Rectal smooth muscle tissue (tissue), 1 donor: ENCODE results near the gene CBLB.

Source experiments
- H3K27ac ChIP-seq: one replicate; pipeline ENCODE4 v1.7.0; 2013; ENCODE audit warnings: low read depth, low read length, inconsistent platforms
- H3K27me3 ChIP-seq: one replicate; pipeline ENCODE4 v1.7.0; 2013; ENCODE audit warnings: low read length; ENCODE audit not compliant: control insufficient read depth, insufficient read depth
- H3K36me3 ChIP-seq: one replicate; pipeline ENCODE4 v1.7.0; 2013; ENCODE audit warnings: low read length; ENCODE audit not compliant: control insufficient read depth, insufficient read depth
- H3K4me1 ChIP-seq: one replicate; pipeline ENCODE4 v1.7.0; 2013; ENCODE audit warnings: low read length; ENCODE audit not compliant: control insufficient read depth, insufficient read depth
- H3K4me3 ChIP-seq: one replicate; pipeline ENCODE4 v1.7.0; 2013; ENCODE audit warnings: low read length
- H3K9ac ChIP-seq: one replicate; pipeline ENCODE4 v1.7.0; 2013; ENCODE audit warnings: low read length

The CBLB gene

GRCh38 chr3:105867712-105868430 lies 941 bp downstream of the CBLB start:
- peak overlapping the region; percentile 86 for H3K9ac ChIP-seq
- H3K27ac ChIP-seq, result peak overlapping the region; percentile 92
- H3K36me3 ChIP-seq, result no peaks in the 10 kb centered on the region
- no peaks in the 10 kb centered on the region for H3K27me3 ChIP-seq
- H3K4me1 ChIP-seq, result peaks cover 15% of the 10 kb centered on the region
- H3K4me3 ChIP-seq, result peak overlapping the region; percentile 94

GRCh38 chr3:105866656-105867653 lies 1.9 kb downstream of the CBLB start:
- Histone ChIP-seq H3K36me3 (no peaks in the 10 kb centered on the region), H3K4me3 (peak overlapping the region; percentile 94), H3K27ac (no peak overlapping the region), H3K4me1 (peaks cover 15% of the 10 kb centered on the region), H3K9ac (no peak overlapping the region), H3K27me3 (no peaks in the 10 kb centered on the region)

DNA sequence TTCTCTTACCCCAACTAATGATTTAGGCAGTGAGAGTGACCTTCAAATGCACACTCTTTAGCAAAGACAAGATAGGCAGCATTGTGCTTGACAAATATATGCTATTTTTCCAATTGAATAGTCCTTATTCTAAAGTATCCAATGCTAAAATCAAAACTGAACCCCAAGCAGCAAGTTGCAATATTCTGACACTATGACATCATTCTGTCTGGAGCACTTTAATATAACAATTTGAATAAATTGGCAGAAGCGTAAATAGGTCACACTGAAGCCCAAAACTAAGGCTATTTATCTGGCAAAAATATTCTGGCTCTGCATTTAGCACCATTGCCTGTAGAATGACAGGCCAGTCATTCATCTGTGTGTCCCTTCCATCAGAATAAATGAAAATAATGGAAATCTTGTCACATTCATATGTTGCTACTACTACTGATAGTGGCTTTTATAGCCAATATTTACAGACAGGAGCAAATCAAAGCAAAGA lies 2.9 kb downstream of the CBLB start:
- no peaks in the 10 kb centered on the region for H3K27me3 ChIP-seq
- peak overlapping the region; percentile 2 for H3K4me3 ChIP-seq
- H3K27ac ChIP-seq, result no peak overlapping the region
- no peak overlapping the region for H3K9ac ChIP-seq
- peaks cover 15% of the 10 kb centered on the region for H3K4me1 ChIP-seq
- H3K36me3 ChIP-seq, result no peaks in the 10 kb centered on the region

DNA sequence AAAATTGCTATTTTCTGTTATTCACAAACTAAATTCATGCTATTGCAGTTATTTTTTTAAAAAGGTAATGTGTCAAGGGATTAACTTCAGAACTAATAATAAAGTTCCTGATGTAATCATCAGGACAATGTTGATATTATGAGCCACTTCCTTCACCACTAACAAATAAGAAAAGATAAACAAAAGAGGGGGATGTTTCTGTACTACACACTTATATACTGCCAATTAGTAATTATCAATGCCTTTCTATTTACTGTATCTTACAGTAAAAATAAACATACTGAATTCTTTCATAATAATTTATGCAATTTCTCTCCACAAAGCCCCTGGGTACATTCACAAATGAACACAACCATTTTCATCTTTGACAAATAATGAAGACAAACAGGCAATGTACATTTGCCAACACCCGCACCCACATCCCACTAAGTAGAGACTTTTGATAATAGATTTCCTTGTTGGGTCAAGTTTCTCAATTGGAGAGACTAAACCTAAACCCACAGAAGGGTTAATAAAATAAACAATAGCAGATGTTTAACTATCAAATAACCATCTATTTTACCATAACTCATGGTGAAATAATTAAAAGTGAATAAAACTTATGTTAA lies 3.7 kb downstream of the CBLB start:
- no peak overlapping the region for H3K27ac ChIP-seq

DNA sequence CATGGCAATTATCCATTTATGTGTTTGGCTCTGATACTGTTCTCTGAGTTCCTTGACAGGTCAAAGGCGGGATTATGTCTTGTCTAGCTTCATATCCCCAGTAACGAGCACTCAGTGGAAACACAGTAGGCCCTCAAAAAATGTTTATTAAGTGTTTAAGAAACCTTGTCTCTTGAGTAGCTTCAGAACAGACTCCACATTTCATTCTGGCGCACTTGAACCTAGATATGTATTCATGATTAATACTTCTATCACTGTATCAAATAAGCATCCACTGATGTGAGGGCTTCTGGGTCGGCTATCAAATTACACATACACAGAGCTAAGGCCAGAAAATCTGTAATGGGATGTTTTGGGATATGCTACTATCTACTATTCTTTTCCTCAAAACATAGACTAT lies 4.6 kb downstream of the CBLB start:
- Histone ChIP-seq H3K4me3 (no peak overlapping the region), H3K4me1 (peaks cover 10% of the 10 kb centered on the region), H3K9ac (no peak overlapping the region), H3K36me3 (peaks cover under 1% of the 10 kb centered on the region), H3K27ac (no peak overlapping the region), H3K27me3 (no peaks in the 10 kb centered on the region)

More for the DNA sequence above, 3.7 kb downstream of the CBLB start:
- Histone ChIP-seq H3K9ac (no peak overlapping the region), H3K36me3 (no peaks in the 10 kb centered on the region), H3K4me1 (peaks cover 15% of the 10 kb centered on the region), H3K27me3 (no peaks in the 10 kb centered on the region), H3K4me3 (peak overlapping the region; percentile 11)

DNA sequence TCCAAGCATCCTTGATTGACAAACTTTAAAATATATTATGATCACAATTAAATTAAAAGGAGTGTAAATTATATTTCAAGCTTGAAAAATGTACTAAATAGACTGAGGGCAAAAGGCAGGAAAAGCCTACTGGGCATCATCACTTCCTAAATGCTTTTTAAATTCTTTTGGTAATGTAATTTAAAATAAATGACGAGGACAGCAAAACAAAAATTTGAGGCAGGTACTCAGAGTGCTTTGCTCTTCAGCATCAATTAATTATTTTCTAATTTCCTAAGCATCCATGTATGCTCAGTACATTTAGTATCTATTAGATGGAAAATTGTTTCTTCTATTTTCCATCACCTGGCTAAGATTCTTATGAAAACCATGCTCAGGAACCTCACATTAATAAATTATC lies 5.2 kb downstream of the CBLB start:
- H3K4me1 ChIP-seq, result peaks cover 10% of the 10 kb centered on the region
- peaks cover 2% of the 10 kb centered on the region for H3K36me3 ChIP-seq
- H3K27me3 ChIP-seq, result no peaks in the 10 kb centered on the region
- H3K27ac ChIP-seq, result no peak overlapping the region
- no peak overlapping the region for H3K9ac ChIP-seq
- H3K4me3 ChIP-seq, result no peak overlapping the region

GRCh38 chr3:105862217-105862616 lies 6.6 kb downstream of the CBLB start:
- Histone ChIP-seq H3K27me3 (no peaks in the 10 kb centered on the region), H3K36me3 (peaks cover 2% of the 10 kb centered on the region), H3K27ac (no peak overlapping the region), H3K4me1 (peaks cover 6% of the 10 kb centered on the region), H3K4me3 (no peak overlapping the region), H3K9ac (no peak overlapping the region)

- H3K27me3 ChIP-seq, result no peaks in the 10 kb centered on the region
- no peak overlapping the region for H3K9ac ChIP-seq
- no peak overlapping the region for H3K27ac ChIP-seq
- no peaks in the 10 kb centered on the region for H3K4me1 ChIP-seq
- H3K4me3 ChIP-seq, result no peak overlapping the region
- peaks cover 2% of the 10 kb centered on the region for H3K36me3 ChIP-seq
These were observed 8.2 kb downstream of the CBLB start for GRCh38 chr3:105860641-105861040.

DNA sequence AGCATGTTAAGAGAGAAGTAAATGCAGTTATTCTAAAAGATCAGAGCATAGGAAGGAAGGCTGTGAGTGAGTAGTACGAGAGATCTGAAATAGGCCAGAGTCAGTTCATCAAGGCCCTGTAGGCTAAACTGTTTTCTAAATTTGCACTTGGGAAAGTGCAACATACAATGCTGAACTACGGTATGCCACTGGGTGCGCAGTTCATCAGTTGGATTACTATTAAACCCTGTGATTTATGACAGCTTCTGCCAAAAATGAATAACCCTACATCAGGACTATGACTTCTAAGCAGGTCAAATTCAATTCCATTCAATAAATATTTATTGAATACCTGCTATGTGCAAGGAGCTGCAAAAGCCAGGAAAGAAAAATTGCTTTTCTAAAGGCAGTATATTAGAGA lies 10.8 kb downstream of the CBLB start:
- no peaks in the 10 kb centered on the region for H3K27me3 ChIP-seq
- no peak overlapping the region for H3K4me3 ChIP-seq
- no peak overlapping the region for H3K27ac ChIP-seq
- no peak overlapping the region for H3K9ac ChIP-seq
- H3K4me1 ChIP-seq, result no peaks in the 10 kb centered on the region
- H3K36me3 ChIP-seq, result peaks cover 2% of the 10 kb centered on the region

- Histone ChIP-seq H3K9ac (no peak overlapping the region), H3K27me3 (no peaks in the 10 kb centered on the region), H3K36me3 (peaks cover 2% of the 10 kb centered on the region), H3K27ac (no peak overlapping the region), H3K4me1 (no peaks in the 10 kb centered on the region), H3K4me3 (no peak overlapping the region)
These were observed 11.2 kb downstream of the CBLB start for GRCh38 chr3:105857601-105858000.

DNA sequence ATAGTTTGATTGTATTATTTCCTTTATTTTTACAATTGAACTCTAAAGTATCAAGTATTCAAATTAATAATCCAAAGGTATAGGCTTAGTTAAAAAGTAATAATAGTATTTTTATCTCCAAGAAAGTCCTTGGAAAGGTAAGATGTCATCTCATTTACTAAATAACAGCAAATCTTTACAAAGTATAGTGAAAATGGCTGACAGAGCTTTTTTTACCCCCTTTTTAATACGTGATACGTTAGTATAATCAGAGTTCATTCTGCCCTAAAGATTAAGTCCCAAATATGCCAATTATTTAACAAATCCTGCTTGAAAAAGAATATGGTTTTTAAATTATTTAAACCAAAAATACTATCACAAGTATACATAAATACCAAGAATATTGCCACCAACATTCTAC lies 12.2 kb downstream of the CBLB start:
- H3K9ac ChIP-seq, result no peak overlapping the region

DNA sequence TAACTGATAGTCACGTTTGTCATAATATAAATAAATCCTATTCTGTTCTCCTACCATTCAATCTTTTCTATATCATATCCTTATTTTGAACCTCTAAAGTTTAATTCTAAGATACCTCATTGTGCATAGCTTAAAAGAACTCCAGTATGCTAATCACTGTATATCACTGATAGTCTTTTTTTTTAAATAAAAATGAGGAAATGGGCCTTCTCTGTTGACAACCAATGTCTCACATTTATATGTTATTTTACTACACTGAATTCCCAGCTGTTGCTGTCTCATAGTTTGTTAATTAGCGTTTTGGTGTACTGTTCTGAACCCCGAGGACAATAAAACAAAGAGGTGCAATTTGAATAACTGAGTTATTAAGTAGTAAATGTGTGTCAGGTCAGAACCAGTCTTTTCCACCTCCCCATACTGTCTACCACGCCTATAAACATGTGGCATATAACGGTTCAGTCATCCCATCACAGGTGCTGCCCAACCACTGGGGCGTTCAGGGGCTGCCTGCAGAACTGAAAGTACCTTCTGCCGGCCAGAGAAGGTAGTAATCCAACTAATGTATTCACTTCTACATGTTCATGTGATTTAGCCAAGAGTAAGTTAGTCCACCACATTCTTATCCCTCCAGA lies 14.9 kb downstream of the CBLB start:
- Histone ChIP-seq H3K36me3 (no peaks in the 10 kb centered on the region), H3K4me1 (no peaks in the 10 kb centered on the region), H3K4me3 (no peak overlapping the region), H3K9ac (no peak overlapping the region), H3K27ac (no peak overlapping the region), H3K27me3 (no peaks in the 10 kb centered on the region)

More for the DNA sequence above, 12.2 kb downstream of the CBLB start:
- H3K36me3 ChIP-seq, result peaks cover 2% of the 10 kb centered on the region
- no peak overlapping the region for H3K27ac ChIP-seq
- H3K27me3 ChIP-seq, result no peaks in the 10 kb centered on the region
- no peaks in the 10 kb centered on the region for H3K4me1 ChIP-seq
- no peak overlapping the region for H3K4me3 ChIP-seq
